Measurements from ENCODE around the gene TLNRD1. TPM values are rescaled to one million over a fixed set of nuclear protein-coding genes. Genes with fewer than 3 reads are reported as not detected.

TLNRD1 gene
- total RNA-seq, 8 experiments from 2014 or later: 4.3 to 9.9 (median 6.1) TPM

- H3K4me1 ChIP-seq (replicated peaks in 1 of 2): no peaks in the 10 kb centered on the region
- H3K27ac ChIP-seq: no peak overlapping the region
- 62 to 100% (median 83%) methylated on average over 2 to 4 of the region's 4 CpGs for WGBS, 10 experiments
- in situ Hi-C loops (cut with MboI; ENCODE audit: low pct_unique_long_range_greater_than_20kb in 2 of 9, low sequenced_read_pairs in 9 of 9, unreplicated experiment in 9 of 9): no loop called here
- H3K4me3 ChIP-seq: no peak overlapping the region
- ATAC-seq (replicated peaks in 6 of 8): no peak
Observed at GRCh38 chr15:81010086-81010485, 9.4 kb downstream of the TLNRD1 start.

GRCh38 chr15:81011593-81011992, 10.9 kb downstream of the TLNRD1 start:
- H3K4me3 ChIP-seq: no peak overlapping the region
- peak in 1 of 8 experiments; percentile 11 for ATAC-seq (replicated peaks in 6 of 8)
- no peaks in the 10 kb centered on the region for H3K4me1 ChIP-seq (replicated peaks in 1 of 2)
- no peak overlapping the region for H3K27ac ChIP-seq
- in situ Hi-C loops (cut with MboI; ENCODE audit: low pct_unique_long_range_greater_than_20kb in 2 of 9, low sequenced_read_pairs in 9 of 9, unreplicated experiment in 9 of 9): no loop called here

- H3K27ac ChIP-seq: no peak overlapping the region
- 50 to 100% (median 96%) methylated on average over 1 to 2 of the region's 2 CpGs; no CpG with 5 or more reads in 6 of the 10 experiments for WGBS, 10 experiments
- no peak overlapping the region for H3K4me3 ChIP-seq
- in situ Hi-C loops (cut with MboI; ENCODE audit: low pct_unique_long_range_greater_than_20kb in 2 of 9, low sequenced_read_pairs in 9 of 9, unreplicated experiment in 9 of 9): no loop called here
- no peak for ATAC-seq (replicated peaks in 6 of 8)
- no peaks in the 10 kb centered on the region for H3K4me1 ChIP-seq (replicated peaks in 1 of 2)
Observed at GRCh38 chr15:81012588-81012987, 11.9 kb downstream of the TLNRD1 start.

- 81 to 100% (median 100%) methylated on average over 1 to 4 of the region's 4 CpGs; no CpG with 5 or more reads in 2 of the 10 experiments for WGBS, 10 experiments
- ATAC-seq (replicated peaks in 6 of 8): no peak
- Histone ChIP-seq H3K4me3 (no peak overlapping the region), H3K27ac (no peak overlapping the region), H3K4me1 (replicated peaks in 1 of 2) (no peaks in the 10 kb centered on the region)
- in situ Hi-C loops (cut with MboI; ENCODE audit: low pct_unique_long_range_greater_than_20kb in 2 of 9, low sequenced_read_pairs in 9 of 9, unreplicated experiment in 9 of 9): no loop called here
Observed at GRCh38 chr15:81013396-81013929, 12.7 kb downstream of the TLNRD1 start.

GRCh38 chr15:81014446-81015093, 13.8 kb downstream of the TLNRD1 start:
- no peak for ATAC-seq (replicated peaks in 6 of 8)
- Histone ChIP-seq H3K27ac (no peak overlapping the region), H3K4me3 (no peak overlapping the region), H3K4me1 (replicated peaks in 1 of 2) (no peaks in the 10 kb centered on the region)
- WGBS, 10 experiments: 50 to 100% (median 96%) methylated on average over 1 to 8 of the region's 9 CpGs; no CpG with 5 or more reads in 1 of the 10 experiments
- in situ Hi-C loops (cut with MboI; ENCODE audit: low pct_unique_long_range_greater_than_20kb in 2 of 9, low sequenced_read_pairs in 9 of 9, unreplicated experiment in 9 of 9): no loop called here

GRCh38 chr15:81015621-81016488, 15.1 kb downstream of the TLNRD1 start:
- ATAC-seq (replicated peaks in 6 of 8): peak in 2 of 8 experiments; percentile 49 to 60
- in situ Hi-C loops (cut with MboI; ENCODE audit: low pct_unique_long_range_greater_than_20kb in 2 of 9, low sequenced_read_pairs in 9 of 9, unreplicated experiment in 9 of 9): no loop called here
- no peaks in the 10 kb centered on the region for H3K4me1 ChIP-seq (replicated peaks in 1 of 2)
- no peak overlapping the region for H3K4me3 ChIP-seq
- H3K27ac ChIP-seq: no peak overlapping the region
- WGBS, 10 experiments: 70 to 100% (median 83%) methylated on average over 3 to 7 of the region's 8 CpGs; no CpG with 5 or more reads in 1 of the 10 experiments

- Histone ChIP-seq H3K4me1 (replicated peaks in 1 of 2) (no peaks in the 10 kb centered on the region), H3K27ac (no peak overlapping the region), H3K4me3 (no peak overlapping the region)
- 0 to 67% (median 40%) methylated on average over 1 of the region's 1 CpG; no CpG with 5 or more reads in 7 of the 10 experiments for WGBS, 10 experiments
- in situ Hi-C loops (cut with MboI; ENCODE audit: low pct_unique_long_range_greater_than_20kb in 2 of 9, low sequenced_read_pairs in 9 of 9, unreplicated experiment in 9 of 9): no loop called here
- ATAC-seq (replicated peaks in 6 of 8): peak in 2 of 8 experiments; percentile 18 to 28
Observed at GRCh38 chr15:81016489-81017068, 15.9 kb downstream of the TLNRD1 start.

GRCh38 chr15:81018197-81018596, 17.5 kb downstream of the TLNRD1 start:
- WGBS, 10 experiments: 80 to 100% (median 100%) methylated on average over 1 to 2 of the region's 2 CpGs; no CpG with 5 or more reads in 3 of the 10 experiments
- Histone ChIP-seq H3K4me1 (replicated peaks in 1 of 2) (peaks cover 2% of the 10 kb centered on the region in 2 donors), H3K4me3 (no peak overlapping the region), H3K27ac (no peak overlapping the region)
- in situ Hi-C loops (cut with MboI; ENCODE audit: low pct_unique_long_range_greater_than_20kb in 2 of 9, low sequenced_read_pairs in 9 of 9, unreplicated experiment in 9 of 9): no loop called here
- no peak for ATAC-seq (replicated peaks in 6 of 8)

GRCh38 chr15:81021321-81021720, 20.6 kb downstream of the TLNRD1 start:
- WGBS, 10 experiments: 20 to 100% (median 93%) methylated on average over 1 to 6 of the region's 7 CpGs; no CpG with 5 or more reads in 1 of the 10 experiments
- Histone ChIP-seq H3K4me3 (no peak overlapping the region), H3K27ac (no peak overlapping the region), H3K4me1 (replicated peaks in 1 of 2) (peaks cover 21 to 24% of the 10 kb centered on the region in 2 donors)
- no peak for ATAC-seq (replicated peaks in 6 of 8)
- in situ Hi-C loops (cut with MboI; ENCODE audit: low pct_unique_long_range_greater_than_20kb in 2 of 9, low sequenced_read_pairs in 9 of 9, unreplicated experiment in 9 of 9): no loop called here

- H3K4me3 ChIP-seq: no peak overlapping the region
- ATAC-seq (replicated peaks in 6 of 8): peak; percentile 20 to 90 (median 82)
- in situ Hi-C loops (cut with MboI; ENCODE audit: low pct_unique_long_range_greater_than_20kb in 2 of 9, low sequenced_read_pairs in 9 of 9, unreplicated experiment in 9 of 9): no loop called here
- H3K27ac ChIP-seq: no peak overlapping the region
- WGBS, 10 experiments: 2 to 100% (median 35%) methylated on average over 1 to 8 of the region's 13 CpGs; no CpG with 5 or more reads in 1 of the 10 experiments
- H3K4me1 ChIP-seq (replicated peaks in 1 of 2): peaks cover 22 to 27% of the 10 kb centered on the region in 2 donors
Observed at GRCh38 chr15:81023483-81024264, 23.0 kb downstream of the TLNRD1 start.

GRCh38 chr15:81024265-81024872, 23.6 kb downstream of the TLNRD1 start:
- H3K4me1 ChIP-seq (replicated peaks in 1 of 2): peaks cover 22 to 27% of the 10 kb centered on the region in 2 donors
- WGBS, 10 experiments: 58 to 100% (median 93%) methylated on average over 1 to 9 of the region's 10 CpGs; no CpG with 5 or more reads in 2 of the 10 experiments
- H3K27ac ChIP-seq: no peak overlapping the region
- peak in 6 of 8 experiments; percentile 6 to 72 (median 60) for ATAC-seq (replicated peaks in 6 of 8)
- H3K4me3 ChIP-seq: no peak overlapping the region
- in situ Hi-C loops (cut with MboI; ENCODE audit: low pct_unique_long_range_greater_than_20kb in 2 of 9, low sequenced_read_pairs in 9 of 9, unreplicated experiment in 9 of 9): no loop called here

GRCh38 chr15:81024936-81025335, 24.2 kb downstream of the TLNRD1 start:
- in situ Hi-C loops (cut with MboI; ENCODE audit: low pct_unique_long_range_greater_than_20kb in 2 of 9, low sequenced_read_pairs in 9 of 9, unreplicated experiment in 9 of 9): no loop called here
- WGBS, 10 experiments: 83 to 100% (median 93%) methylated on average over 2 to 8 of the region's 8 CpGs; no CpG with 5 or more reads in 2 of the 10 experiments
- no peak for ATAC-seq (replicated peaks in 6 of 8)

More at GRCh38 chr15:81024936-81025335, 24.2 kb downstream of the TLNRD1 start:
- Histone ChIP-seq H3K4me3 (no peak overlapping the region), H3K27ac (no peak overlapping the region), H3K4me1 (replicated peaks in 1 of 2) (peaks cover 22 to 27% of the 10 kb centered on the region in 2 donors)

Measured in motor neuron (in vitro differentiated cells).